ENCODE results near the gene CAVIN1.
"Not testable (repeated sequence)": the region's sequence is repeated elsewhere in the genome, so short reads cannot be mapped to it uniquely, and the experiment has no call there.

CAVIN1 gene

GRCh38 chr17:42399948-42400843 lies 22.9 kb downstream of the CAVIN1 start:
- H3K27ac ChIP-seq, result peak overlapping the region; percentile 22 to 100

GRCh38 chr17:42399121-42399520 lies 23.9 kb downstream of the CAVIN1 start:
- H3K9me3 ChIP-seq, result no peaks in the 10 kb centered on the region
- no peak overlapping the region for H3K4me3 ChIP-seq
- peaks cover 6 to 22% (median 17%) of the 10 kb centered on the region in 3 donors for H3K36me3 ChIP-seq
- H3K27me3 ChIP-seq, result no peaks in the 10 kb centered on the region
- H3K4me1 ChIP-seq, result peaks cover 0 to 39% (median 20%) of the 10 kb centered on the region in 4 donors
- H3K27ac ChIP-seq, result peak overlapping the region; percentile 15 to 100
- no peak for DNase-seq
- intact Hi-C loops (cut with DNase I; ENCODE audit: low total_unique reads), result no loop called here
- no peak for TF ChIP-seq CTCF (IDR thresholded peaks at IDR 0.05)

More at GRCh38 chr17:42399948-42400843, 22.9 kb downstream of the CAVIN1 start:
- Histone ChIP-seq H3K4me3 (no peak overlapping the region), H3K4me1 (peaks cover 0 to 50% (median 27%) of the 10 kb centered on the region in 4 donors), H3K27me3 (no peaks in the 10 kb centered on the region), H3K9me3 (no peaks in the 10 kb centered on the region), H3K36me3 (peaks cover 16 to 33% (median 28%) of the 10 kb centered on the region in 3 donors)
- intact Hi-C loops (cut with DNase I; ENCODE audit: low total_unique reads), result no loop called here
- no peak for DNase-seq
- TF ChIP-seq CTCF (IDR thresholded peaks at IDR 0.05), result no peak

GRCh38 chr17:42395601-42396000 lies 27.5 kb downstream of the CAVIN1 start:
- H3K36me3 ChIP-seq; H3K4me3 ChIP-seq; H3K27me3 ChIP-seq; H3K9me3 ChIP-seq; intact Hi-C loops (cut with DNase I; ENCODE audit: low total_unique reads); H3K27ac ChIP-seq: not testable (repeated sequence)
- peaks cover 0 to 15% (median 4%) of the 10 kb centered on the region in 4 donors for H3K4me1 ChIP-seq
- DNase-seq, result peak in 1 of 2 donors; percentile 23

GRCh38 chr17:42394838-42395237 lies 28.2 kb downstream of the CAVIN1 start:
- Histone ChIP-seq H3K4me3 (no peak overlapping the region), H3K4me1 (peaks cover 0 to 15% (median 4%) of the 10 kb centered on the region in 4 donors), H3K9me3 (no peaks in the 10 kb centered on the region), H3K36me3 (no peaks in the 10 kb centered on the region), H3K27me3 (no peaks in the 10 kb centered on the region), H3K27ac (no peak overlapping the region)
- intact Hi-C loops (cut with DNase I; ENCODE audit: low total_unique reads), result no loop called here
- no peak for TF ChIP-seq CTCF (IDR thresholded peaks at IDR 0.05)
- no peak for DNase-seq

GRCh38 chr17:42392692-42393415 lies 30.2 kb downstream of the CAVIN1 start:
- Histone ChIP-seq H3K4me3 (no peak overlapping the region), H3K4me1 (peaks cover 0 to 8% (median 0%) of the 10 kb centered on the region in 4 donors), H3K27ac (no peak overlapping the region), H3K36me3 (no peaks in the 10 kb centered on the region), H3K27me3 (no peaks in the 10 kb centered on the region), H3K9me3 (no peaks in the 10 kb centered on the region)
- TF ChIP-seq CTCF (IDR thresholded peaks at IDR 0.05), result no peak
- DNase-seq, result no peak
- intact Hi-C loops (cut with DNase I; ENCODE audit: low total_unique reads), result no loop called here

- intact Hi-C loops (cut with DNase I; ENCODE audit: low total_unique reads); H3K36me3 ChIP-seq; H3K9me3 ChIP-seq; H3K27ac ChIP-seq; H3K27me3 ChIP-seq; H3K4me3 ChIP-seq: not testable (repeated sequence)
- DNase-seq, result peak in 1 of 2 donors; percentile 40
- peaks cover 0 to 15% (median 5%) of the 10 kb centered on the region in 4 donors for H3K4me1 ChIP-seq
Measured at GRCh38 chr17:42391439-42391838, 31.6 kb downstream of the CAVIN1 start.
